GM10248 (cell line): ENCODE data around the gene GRIK5.

Experiments
- CTCF ChIA-PET: fragments of 300-600 bp; sonication (Branson Sonifier 250); formaldehyde crosslinking; extraction: SDS; loops from one replicate; lab custom pipeline; 2021; ENCODE audit warnings: antibody characterized with exemption; lab: Yijun Ruan, JAX
- POLR2A ChIA-PET: fragments of 350-650 bp; sonication (Branson Sonifier 250); formaldehyde crosslinking; extraction: SDS; loops from one replicate; lab custom pipeline; 2020; ENCODE audit warnings: antibody characterized with exemption; lab: Yijun Ruan, JAX
- DNase-seq: peaks from one replicate; pipeline ENCODE4 v3.0.0; 2012; ENCODE audit errors: extremely low spot score
- CTCF ChIP-seq: IDR thresholded peaks from 2 replicates; pipeline ENCODE4 v1.5.1; 2012; ENCODE audit warnings: mild to moderate bottlenecking, low read depth; ENCODE audit errors: extremely low read depth, missing control alignments, control extremely low read depth

Gene GRIK5

GRCh38 chr19:42080764-42081375 lies 10.9 kb upstream of the GRIK5 start:
- ChIA-PET CTCF (interaction anchor here (0.6 to 1.7 kb wide), 12 partner anchors 9 to 360 kb away, joined by 3 to 6 read pairs (median 3); partner anchors contain the start of gene GSK3A), POLR2A (interaction anchor here (0.6 kb wide), 1 partner anchor 16 kb away, joined by 3 read pairs; no protein-coding TSS in a partner anchor)
- no peak for DNase-seq
- TF ChIP-seq CTCF, result no peak

- ChIA-PET CTCF (interaction anchor here (1.2 to 1.7 kb wide), 3 partner anchors 19 to 36 kb away, joined by 3 to 5 read pairs (median 4); no protein-coding TSS in a partner anchor), POLR2A (interaction anchor here (0.6 kb wide), 1 partner anchor 17 kb away, joined by 3 read pairs; no protein-coding TSS in a partner anchor)
- no peak for DNase-seq
- TF ChIP-seq CTCF, result no peak
These were observed 10.1 kb upstream of the GRIK5 start for GRCh38 chr19:42079886-42080763.

- ChIA-PET CTCF (interaction anchor here (1.7 kb wide), 1 partner anchor 37 kb away, joined by 4 read pairs; no protein-coding TSS in a partner anchor), POLR2A (no interaction called here)
- no peak for TF ChIP-seq CTCF
- no peak for DNase-seq
These were observed 9.3 kb upstream of the GRIK5 start for GRCh38 chr19:42079276-42079669.

- CTCF ChIA-PET, result interaction anchor here (1.7 kb wide), 1 partner anchor 38 kb away, joined by 4 read pairs; no protein-coding TSS in a partner anchor
- POLR2A ChIA-PET, result no interaction called here
- TF ChIP-seq CTCF, result no peak
- DNase-seq, result no peak
These were observed 8.7 kb upstream of the GRIK5 start for GRCh38 chr19:42078538-42079275.

- no peak for TF ChIP-seq CTCF
- CTCF ChIA-PET, result interaction anchor here (1.7 kb wide), 1 partner anchor 38 kb away, joined by 4 read pairs; no protein-coding TSS in a partner anchor
- POLR2A ChIA-PET, result no interaction called here
- no peak for DNase-seq
These were observed 8.1 kb upstream of the GRIK5 start for GRCh38 chr19:42078058-42078457.

GRCh38 chr19:42076380-42076944 lies 6.5 kb upstream of the GRIK5 start:
- TF ChIP-seq CTCF, result no peak
- CTCF ChIA-PET, result interaction anchor here (1.8 kb wide), 1 partner anchor 33 kb away, joined by 5 read pairs; no protein-coding TSS in a partner anchor
- no peak for DNase-seq
- POLR2A ChIA-PET, result interaction anchor here (0.6 to 1.4 kb wide), 2 partner anchors 9 to 47 kb away, joined by 3 to 6 read pairs; no protein-coding TSS in a partner anchor
